Skeletal muscle tissue (tissue), 4 donors: ENCODE measurements around the gene TPCN1. TPM values are rescaled to one million over a fixed set of nuclear protein-coding genes. Genes with fewer than 3 reads are reported as not detected.

Experiments used
- H3K27ac ChIP-seq: one replicate; pipeline ENCODE4 v1.7.0; 2013; ENCODE audit warnings: mild to moderate bottlenecking, low read depth, low read length, inconsistent platforms
- H3K27me3 ChIP-seq, 3 donors: one replicate each; pipeline ENCODE4 v1.7.0; 2013; ENCODE audit warnings: low read length in 3 of 3; ENCODE audit not compliant: control insufficient read depth in 3 of 3, insufficient read depth in 3 of 3
- H3K36me3 ChIP-seq, 3 donors: one replicate each; pipeline ENCODE4 v1.7.0; 2013; ENCODE audit warnings: low read length in 3 of 3; ENCODE audit not compliant: control insufficient read depth in 3 of 3, insufficient read depth in 3 of 3
- H3K4me1 ChIP-seq, 3 donors: one replicate each; pipeline ENCODE4 v1.7.0; 2013; ENCODE audit warnings: low read length in 3 of 3, mild to moderate bottlenecking in 3 of 3; ENCODE audit not compliant: control insufficient read depth in 3 of 3, insufficient read depth in 3 of 3
- H3K4me3 ChIP-seq, 3 donors: one replicate each; pipeline ENCODE4 v1.7.0; 2013; ENCODE audit warnings: low read length in 3 of 3
- H3K9ac ChIP-seq, 3 donors: one replicate each; pipeline ENCODE4 v1.7.0; 2013; ENCODE audit warnings: low read length in 3 of 3, mild to moderate bottlenecking in 3 of 3, moderate library complexity in 2 of 3, low read depth in 1 of 3
- H3K9me3 ChIP-seq, 3 donors: one replicate each; pipeline ENCODE4 v1.7.0; 2013; ENCODE audit warnings: low read length in 3 of 3; ENCODE audit not compliant: control insufficient read depth in 3 of 3
- total RNA-seq: library from RNA; depleted of rRNA; stranded (reverse); fragments of >200 nt; gene quantifications from one replicate; pipeline ENCODE4 v1.2.3, GENCODE V29; 2014
- donor health status: Osteomylitis.

Gene TPCN1
- total RNA-seq, 1 donor from 2014 or later, result 11.0 TPM

DNA sequence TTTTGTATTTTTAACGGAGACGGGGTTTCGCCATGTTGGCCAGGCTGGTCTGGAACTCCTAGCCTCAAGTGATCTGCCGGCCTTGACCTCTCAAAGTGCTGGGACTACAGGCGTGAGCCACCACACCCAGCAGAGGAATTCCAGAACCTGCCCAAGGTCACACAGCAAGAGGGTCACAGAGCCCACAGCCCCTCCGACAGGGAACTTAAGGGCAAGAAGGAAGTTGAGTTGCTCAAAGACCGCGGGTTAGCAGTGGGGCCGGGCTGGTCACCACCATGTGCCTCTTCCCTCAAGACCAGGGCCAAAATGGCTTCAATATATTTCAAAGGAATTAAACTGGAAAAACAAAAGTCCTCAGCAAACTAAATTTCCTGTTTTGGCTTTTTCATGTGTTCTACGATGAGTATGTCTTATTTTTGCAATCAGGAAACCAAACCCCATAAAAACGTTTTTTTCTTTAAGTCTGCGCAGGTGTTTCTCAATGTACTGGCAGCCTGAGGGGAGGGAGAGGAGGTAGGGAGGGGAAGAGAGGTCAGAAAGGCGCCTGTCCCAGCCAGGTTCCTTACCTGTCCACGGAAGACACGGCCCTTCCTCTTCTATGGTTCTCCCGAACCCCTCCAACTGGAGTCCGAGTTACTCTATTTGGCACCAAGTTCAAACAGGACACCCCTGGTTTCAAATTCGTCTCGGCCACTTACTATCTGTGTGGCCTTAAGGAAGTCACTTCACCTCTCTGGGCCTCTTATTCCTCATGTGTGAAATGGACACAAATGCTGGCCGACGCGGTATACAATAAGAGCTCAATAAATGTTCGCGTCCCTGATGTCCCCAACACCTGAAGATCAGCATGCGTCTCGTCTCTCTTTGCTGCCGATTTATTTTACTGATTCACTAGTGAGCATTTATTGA, 112.9 kb downstream of the TPCN1 start:
- H3K27ac ChIP-seq, result peak overlapping the region; percentile 62
- peak overlapping the region; percentile 86 to 97 (median 93) for H3K4me3 ChIP-seq
- H3K4me1 ChIP-seq, result peaks cover 18 to 22% (median 19%) of the 10 kb centered on the region in 3 donors
- H3K9me3 ChIP-seq, result no peaks in the 10 kb centered on the region
- no peaks in the 10 kb centered on the region for H3K27me3 ChIP-seq
- H3K36me3 ChIP-seq, result peaks cover 16 to 23% (median 22%) of the 10 kb centered on the region in 3 donors
- peak overlapping the region; percentile 85 to 91 (median 87) for H3K9ac ChIP-seq

DNA sequence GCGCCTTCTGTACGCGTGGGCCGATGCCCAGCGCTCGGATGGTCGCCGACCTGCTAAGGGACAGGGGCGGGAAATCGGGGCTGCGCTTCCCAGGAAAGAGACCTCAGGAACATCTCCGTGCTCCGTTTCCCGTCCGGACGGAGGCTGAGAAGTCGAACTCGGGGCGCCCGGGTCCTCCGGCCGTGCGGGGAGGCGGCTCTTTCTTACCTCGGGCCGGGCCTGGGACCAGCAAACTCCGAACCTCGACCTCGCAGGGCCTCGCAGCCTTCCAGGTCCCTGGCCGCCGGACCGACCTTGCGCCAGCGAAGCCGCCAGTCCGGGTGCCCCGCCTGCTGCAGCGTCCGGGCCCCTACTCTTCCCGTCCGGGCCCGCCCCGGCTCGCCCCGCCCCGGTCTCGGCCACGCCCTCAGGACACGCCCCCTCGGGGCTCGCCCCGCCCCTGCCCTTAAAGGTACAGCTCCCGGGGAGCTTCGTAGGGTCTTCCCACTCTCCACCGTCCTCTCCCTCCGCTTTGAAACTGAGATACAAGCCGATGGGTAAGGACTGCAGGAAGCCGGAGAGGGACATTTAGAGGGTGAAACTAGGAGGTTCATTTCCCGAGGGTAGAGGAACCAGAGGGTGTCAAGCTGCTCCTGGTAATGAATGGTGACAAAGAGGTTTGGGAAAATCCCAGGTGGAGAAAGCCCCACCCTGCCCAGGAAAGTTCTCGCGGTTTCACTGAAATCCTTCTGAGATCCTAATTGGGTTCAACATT, 113.7 kb downstream of the TPCN1 start, which contains the start of gene SLC8B1:
Gene SLC8B1, minus strand, starts transcription at position 324 of the 754 bp plus-strand sequence. CDS start 2,231 bp downstream, outside the sequence.
- H3K36me3 ChIP-seq, result peaks cover 16 to 21% (median 19%) of the 10 kb centered on the region in 3 donors
- H3K27me3 ChIP-seq, result no peaks in the 10 kb centered on the region
- peak within 1 kb of the TSS; percentile 62 for H3K27ac ChIP-seq
- H3K4me1 ChIP-seq, result peaks cover 18 to 22% (median 19%) of the 10 kb centered on the region in 3 donors
- peak within 1 kb of the TSS; percentile 86 to 97 (median 93) for H3K4me3 ChIP-seq
- H3K9ac ChIP-seq, result peak within 1 kb of the TSS; percentile 85 to 91 (median 87)
- H3K9me3 ChIP-seq, result no peaks in the 10 kb centered on the region

DNA sequence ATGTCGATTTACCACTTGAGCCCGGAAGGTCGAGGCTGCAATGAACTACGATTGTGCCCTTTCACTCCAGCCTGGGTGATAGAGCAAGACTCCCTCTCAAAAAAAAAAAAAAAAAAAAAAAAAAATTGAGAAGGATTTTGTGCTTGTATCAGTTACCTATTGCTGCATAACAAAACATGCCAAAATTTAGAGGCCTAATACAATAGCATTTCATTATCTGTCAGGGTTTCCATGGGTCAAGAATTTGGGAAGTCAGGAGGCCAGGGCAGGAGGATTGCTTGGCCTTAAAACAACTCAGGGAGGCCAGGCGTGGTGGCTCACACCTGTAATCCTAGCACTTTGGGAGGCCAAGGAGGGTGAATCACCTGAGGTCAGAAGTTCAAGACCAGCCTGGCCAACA, 118.3 kb downstream of the TPCN1 start:
- no peaks in the 10 kb centered on the region for H3K9me3 ChIP-seq
- peaks cover 3 to 7% (median 4%) of the 10 kb centered on the region in 3 donors for H3K4me1 ChIP-seq
- H3K36me3 ChIP-seq, result no peaks in the 10 kb centered on the region
- no peak overlapping the region for H3K9ac ChIP-seq
- no peaks in the 10 kb centered on the region for H3K27me3 ChIP-seq
- no peak overlapping the region for H3K4me3 ChIP-seq
- no peak overlapping the region for H3K27ac ChIP-seq

DNA sequence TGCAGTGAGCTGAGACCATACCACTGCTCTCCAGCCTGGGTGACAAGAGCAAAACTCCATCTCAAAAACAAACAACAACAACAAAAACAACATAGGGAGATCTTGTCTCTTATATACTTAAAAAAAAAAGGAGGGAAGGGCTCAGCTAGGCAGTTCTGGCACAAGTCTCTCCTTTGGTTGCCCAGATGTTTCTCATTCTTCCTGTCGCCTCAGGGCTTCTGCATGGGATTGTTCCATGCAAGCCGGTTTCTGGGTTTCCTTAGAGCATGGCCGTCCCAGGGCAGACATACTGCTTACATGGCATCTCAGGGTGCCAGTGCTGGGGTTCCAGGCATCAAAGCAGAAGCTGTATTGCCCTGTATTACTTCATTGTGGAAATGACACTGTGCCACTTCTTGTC, 118.8 kb downstream of the TPCN1 start:
- no peak overlapping the region for H3K27ac ChIP-seq
- peaks cover 0 to 6% (median 2%) of the 10 kb centered on the region in 3 donors for H3K4me1 ChIP-seq
- H3K4me3 ChIP-seq, result no peak overlapping the region
- H3K9me3 ChIP-seq, result no peaks in the 10 kb centered on the region
- no peaks in the 10 kb centered on the region for H3K27me3 ChIP-seq
- H3K36me3 ChIP-seq, result no peaks in the 10 kb centered on the region
- no peak overlapping the region for H3K9ac ChIP-seq

DNA sequence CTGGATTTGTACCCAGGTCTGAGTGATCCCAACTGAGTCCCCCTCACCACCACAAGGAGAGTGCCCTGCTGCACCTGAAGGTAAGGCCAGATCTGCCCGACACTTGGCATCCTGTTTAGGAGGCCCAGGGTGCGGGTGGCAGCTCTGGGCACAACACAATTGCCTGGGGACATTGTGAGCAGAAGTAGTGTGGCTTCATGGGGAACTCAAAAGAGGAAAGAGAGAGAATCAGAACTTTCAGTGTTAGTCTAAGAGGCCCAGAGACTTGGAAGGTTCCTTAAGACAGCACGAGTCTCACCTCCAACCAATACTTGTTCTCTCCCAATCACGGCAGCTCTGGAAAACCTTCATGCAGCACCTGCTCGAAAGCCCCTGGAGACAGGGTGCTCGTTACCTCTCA, 120.3 kb downstream of the TPCN1 start:
- Histone ChIP-seq H3K4me3 (no peak overlapping the region), H3K9ac (no peak overlapping the region), H3K4me1 (no peaks in the 10 kb centered on the region), H3K36me3 (no peaks in the 10 kb centered on the region), H3K27ac (no peak overlapping the region), H3K27me3 (no peaks in the 10 kb centered on the region), H3K9me3 (no peaks in the 10 kb centered on the region)

DNA sequence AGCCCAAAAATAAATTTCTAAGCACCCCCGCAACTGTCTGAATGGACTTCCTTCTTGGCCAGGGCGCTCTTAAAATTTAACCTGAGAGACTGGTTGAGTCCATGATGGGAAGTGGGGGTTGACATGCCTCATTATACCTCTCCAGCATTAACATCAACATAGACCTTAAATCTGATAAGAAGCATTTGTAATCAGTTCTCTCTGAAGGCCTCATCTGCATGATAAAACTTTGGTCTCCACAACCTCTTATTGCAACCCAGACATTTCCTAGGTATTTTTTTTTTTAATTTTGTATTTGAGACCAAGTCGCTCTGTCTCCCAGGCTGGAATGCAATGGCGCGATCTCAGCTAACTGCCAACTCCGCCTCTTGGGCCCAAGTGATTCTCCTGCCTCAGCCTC, 124.1 kb downstream of the TPCN1 start:
- H3K4me3 ChIP-seq, result no peak overlapping the region

DNA sequence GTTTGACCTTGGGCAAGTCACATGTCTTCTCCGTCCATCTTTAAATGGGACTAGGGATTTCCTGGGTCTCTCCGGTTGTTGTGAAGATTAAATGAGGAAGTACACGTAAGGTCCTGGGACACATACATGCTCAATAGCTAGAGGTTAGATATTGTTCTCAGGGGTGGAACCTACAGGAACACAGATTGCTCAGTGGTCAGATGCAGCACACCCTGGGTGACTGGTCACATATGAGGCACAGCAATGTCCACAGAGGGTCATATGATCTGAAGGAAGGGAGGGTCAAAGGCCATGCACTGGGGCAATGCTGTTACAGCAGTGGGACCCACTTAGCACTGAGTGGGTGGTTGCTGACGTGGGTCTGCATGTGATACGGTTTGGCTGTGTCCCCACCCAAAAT, 125.1 kb downstream of the TPCN1 start:
- no peak overlapping the region for H3K9ac ChIP-seq

More for the DNA sequence above, 124.1 kb downstream of the TPCN1 start:
- no peaks in the 10 kb centered on the region for H3K36me3 ChIP-seq
- H3K9me3 ChIP-seq, result no peaks in the 10 kb centered on the region
- no peaks in the 10 kb centered on the region for H3K4me1 ChIP-seq
- H3K27ac ChIP-seq, result no peak overlapping the region
- H3K9ac ChIP-seq, result no peak overlapping the region
- no peaks in the 10 kb centered on the region for H3K27me3 ChIP-seq

DNA sequence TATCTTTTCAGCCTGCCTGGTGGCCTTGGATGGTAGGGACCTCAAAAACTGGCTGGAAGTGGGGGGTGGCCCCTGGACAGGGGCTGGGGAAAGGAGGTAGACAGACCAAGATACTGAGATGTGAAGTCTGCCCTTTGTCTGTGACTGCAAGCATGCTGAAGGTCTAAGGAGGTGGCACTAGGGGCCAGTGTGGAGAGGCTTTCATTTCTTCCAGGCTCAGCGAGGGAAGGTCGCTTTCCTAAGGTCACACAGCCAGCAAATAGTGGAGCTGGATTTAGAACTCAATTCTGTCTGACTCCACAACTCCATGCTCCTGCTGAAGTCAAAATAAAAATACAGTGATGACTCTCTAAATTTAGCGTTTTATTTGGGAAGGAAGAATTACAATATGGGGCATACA, 125.8 kb downstream of the TPCN1 start:
- Histone ChIP-seq H3K4me3 (no peak overlapping the region), H3K27me3 (no peaks in the 10 kb centered on the region), H3K36me3 (no peaks in the 10 kb centered on the region), H3K9ac (no peak overlapping the region), H3K27ac (no peak overlapping the region), H3K9me3 (no peaks in the 10 kb centered on the region), H3K4me1 (no peaks in the 10 kb centered on the region)

More for the DNA sequence above, 125.1 kb downstream of the TPCN1 start:
- H3K4me3 ChIP-seq, result no peak overlapping the region
- no peaks in the 10 kb centered on the region for H3K9me3 ChIP-seq
- no peaks in the 10 kb centered on the region for H3K36me3 ChIP-seq
- no peak overlapping the region for H3K27ac ChIP-seq
- no peaks in the 10 kb centered on the region for H3K4me1 ChIP-seq
- H3K27me3 ChIP-seq, result no peaks in the 10 kb centered on the region

DNA sequence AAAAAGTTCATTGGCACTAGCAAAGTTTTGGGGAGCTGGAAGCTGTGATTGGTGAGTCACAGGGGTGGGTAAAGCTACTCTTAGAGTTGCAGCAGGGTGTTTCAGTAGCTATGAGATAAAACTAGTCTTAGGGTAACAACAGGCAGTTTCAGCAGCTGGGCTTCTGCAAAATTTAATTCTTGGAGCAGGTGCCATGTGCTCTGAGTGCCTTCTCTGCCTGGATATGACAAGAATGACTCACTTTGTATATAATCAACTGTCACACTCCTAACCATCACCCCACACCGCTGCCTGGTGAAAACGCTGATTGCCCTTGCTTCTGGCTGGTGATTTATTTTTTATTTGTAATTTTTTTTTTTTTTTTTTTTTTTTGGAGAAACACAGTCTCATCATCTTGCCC, 126.6 kb downstream of the TPCN1 start:
- no peaks in the 10 kb centered on the region for H3K4me1 ChIP-seq

More for the DNA sequence above, 126.6 kb downstream of the TPCN1 start:
- no peaks in the 10 kb centered on the region for H3K27me3 ChIP-seq
- no peaks in the 10 kb centered on the region for H3K9me3 ChIP-seq
- H3K4me3 ChIP-seq, result no peak overlapping the region
- no peak overlapping the region for H3K9ac ChIP-seq
- no peak overlapping the region for H3K27ac ChIP-seq
- H3K36me3 ChIP-seq, result no peaks in the 10 kb centered on the region
